Liver (tissue), 9 donors: ENCODE results near the gene IL20. TPM values are rescaled to one million over a fixed set of nuclear protein-coding genes. Genes with fewer than 3 reads are reported as not detected.

Experiments used
- DNase-seq: peaks from one replicate; pipeline ENCODE4 v3.0.0-alpha.2; 2017; ENCODE audit warnings: low spot score
- H3K27ac ChIP-seq, 2 donors: one replicate each; pipeline ENCODE4 v1.7.0; 2013; ENCODE audit warnings: inconsistent platforms in 2 of 2, low read length in 2 of 2, control low read depth in 1 of 2, low read depth in 1 of 2, mild to moderate bottlenecking in 1 of 2
- H3K27me3 ChIP-seq, 4 donors: one replicate each; pipeline versions ENCODE4 v1.6.1 to v1.7.0; 2013; ENCODE audit warnings: low read length in 3 of 4, inconsistent platforms in 1 of 4, mild to moderate bottlenecking in 1 of 4, moderate library complexity in 1 of 4; ENCODE audit not compliant: control insufficient read depth in 4 of 4, insufficient read depth in 4 of 4
- H3K36me3 ChIP-seq, 4 donors: one replicate each; pipeline versions ENCODE4 v1.6.1 to v1.7.0; 2013; ENCODE audit warnings: low read length in 3 of 4, mild to moderate bottlenecking in 3 of 4, low read depth in 1 of 4, moderate library complexity in 1 of 4; ENCODE audit not compliant: control insufficient read depth in 4 of 4, insufficient read depth in 3 of 4
- H3K4me1 ChIP-seq, 4 donors: one replicate each; pipeline versions ENCODE4 v1.6.1 to v1.7.0; 2013; ENCODE audit warnings: low read length in 3 of 4, mild to moderate bottlenecking in 3 of 4, moderate library complexity in 1 of 4; ENCODE audit not compliant: control insufficient read depth in 4 of 4, insufficient read depth in 4 of 4
- H3K4me3 ChIP-seq, 3 donors: one replicate each; pipeline versions ENCODE4 v1.6.1 to v1.7.0; 2013; ENCODE audit warnings: low read length in 3 of 3, control low read depth in 1 of 3, low read depth in 1 of 3, mild to moderate bottlenecking in 1 of 3
- H3K9ac ChIP-seq, 2 donors: one replicate each; pipeline ENCODE4 v1.7.0; 2013; ENCODE audit warnings: low read length in 2 of 2, mild to moderate bottlenecking in 2 of 2, moderate library complexity in 2 of 2, control low read depth in 1 of 2, low read depth in 1 of 2
- H3K9me3 ChIP-seq, 4 donors: one replicate each; pipeline versions ENCODE4 v1.6.1 to v1.7.0; 2013; ENCODE audit warnings: low read length in 3 of 4; ENCODE audit not compliant: control insufficient read depth in 4 of 4
- CTCF ChIP-seq: fragments of 150-350 bp; IDR thresholded peaks from 2 replicates; pipeline ENCODE4 v1.5.1; 2017; ENCODE audit warnings: improper control_type of control experiment, low read depth, low read length; ENCODE audit not compliant: missing input control
- EGR1 ChIP-seq, 2 donors: IDR thresholded peaks; 2 replicates each; pipeline ENCODE4 v1.6.1; 2016 to 2018; ENCODE audit warnings: antibody characterized with exemption in 2 of 2, low read depth in 2 of 2
- FOXA1 ChIP-seq: IDR thresholded peaks from 2 replicates; pipeline ENCODE4 v1.6.1; 2016; ENCODE audit warnings: antibody characterized with exemption
- FOXA2 ChIP-seq: IDR thresholded peaks from 2 replicates; pipeline ENCODE4 v1.6.1; 2016; ENCODE audit warnings: antibody characterized with exemption
- HNF4A ChIP-seq, 2 donors: conservative IDR thresholded peaks; 2 replicates each; pipeline ENCODE4 v1.6.1; 2016; ENCODE audit warnings: antibody characterized with exemption in 2 of 2, mild to moderate bottlenecking in 2 of 2
- JUND ChIP-seq, 2 donors: IDR thresholded peaks; 2 replicates each; pipeline ENCODE4 v1.6.1; 2016; ENCODE audit warnings: antibody characterized with exemption in 2 of 2
- MAX ChIP-seq: IDR thresholded peaks from 2 replicates; pipeline ENCODE4 v1.6.1; 2016; ENCODE audit warnings: antibody characterized with exemption
- NR2F2 ChIP-seq: IDR thresholded peaks from 2 replicates; pipeline ENCODE4 v1.6.1; 2016; ENCODE audit warnings: antibody characterized with exemption
- RAD21 ChIP-seq, 2 donors: IDR thresholded peaks; 2 replicates each; pipeline ENCODE4 v1.6.1; 2016; ENCODE audit warnings: antibody characterized with exemption in 2 of 2, mild to moderate bottlenecking in 2 of 2
- RXRA ChIP-seq, 2 donors: IDR thresholded peaks; 2 replicates each; pipeline ENCODE4 v1.6.1; 2017 to 2018; ENCODE audit warnings: antibody characterized with exemption in 2 of 2, mild to moderate bottlenecking in 1 of 2
- SP1 ChIP-seq: IDR thresholded peaks from 2 replicates; pipeline ENCODE4 v1.6.1; 2018; ENCODE audit warnings: antibody characterized with exemption, mild to moderate bottlenecking
- TAF1 ChIP-seq: conservative IDR thresholded peaks from 2 replicates; pipeline ENCODE4 v1.6.1; 2016; ENCODE audit warnings: antibody characterized with exemption, mild to moderate bottlenecking
- YY1 ChIP-seq: IDR thresholded peaks from 2 replicates; pipeline ENCODE4 v1.6.1; 2016; ENCODE audit warnings: antibody characterized with exemption, mild to moderate bottlenecking
- ZBTB33 ChIP-seq: IDR thresholded peaks from 2 replicates; pipeline ENCODE4 v1.6.1; 2016; ENCODE audit warnings: antibody characterized with exemption
- WGBS: extraction: QIAGEN DNeasy Blood & Tissue Kit; methylation state at CpG from one replicate; pipeline ENCODE4 v1.1.7; 2013; 5-methylcytosine and 5-hydroxymethylcytosine counted together
- polyA plus RNA-seq, 2 donors: library from polyadenylated mRNA; stranded (reverse) in 1 of 2; unstranded in 1 of 2; fragments of 200-250 nt in 1 of 2; fragments of >200 nt in 1 of 2; fragmentation: Nextera tagmentation in 1 of 2; extraction: Ambion mirVana in 1 of 2; gene quantifications; one replicate each; pipeline versions ENCODE4 v1.2.1 to v1.2.3, GENCODE V29; 2013 to 2015
- total RNA-seq, 2 donors: library from RNA; depleted of rRNA; stranded (reverse); fragments of >200 nt; gene quantifications; one replicate each; pipeline ENCODE4 v1.2.3, GENCODE V29; 2014
- donor health status: healthy.
- donor health status: healthy.
- donor health status: healthy.
- donor health status: healthy.
- donor health status: healthy.

Gene IL20
- total and polyA plus RNA-seq, 4 donors: 0.17 TPM; not detected in 3

- Histone ChIP-seq H3K36me3 (no peaks in the 10 kb centered on the region), H3K27me3 (no peaks in the 10 kb centered on the region), H3K27ac (no peak overlapping the region), H3K9me3 (no peaks in the 10 kb centered on the region), H3K9ac (no peak overlapping the region), H3K4me1 (peaks cover 0 to 4% (median 0%) of the 10 kb centered on the region in 4 donors), H3K4me3 (no peak overlapping the region)
- 84% methylated on average over 7 of the region's 7 CpGs for WGBS
- no peak for DNase-seq
- TF ChIP-seq YY1 (no peak), HNF4A (conservative IDR thresholded peaks at IDR 0.05) (no peak)
Measured at GRCh38 chr1:206839857-206840256, 25.6 kb upstream of the IL20 start.

- Histone ChIP-seq H3K4me3 (no peak overlapping the region), H3K27ac (no peak overlapping the region), H3K4me1 (peaks cover 0 to 4% (median 0%) of the 10 kb centered on the region in 4 donors), H3K9ac (no peak overlapping the region), H3K9me3 (no peaks in the 10 kb centered on the region), H3K27me3 (no peaks in the 10 kb centered on the region), H3K36me3 (no peaks in the 10 kb centered on the region)
- TF ChIP-seq TAF1: no peak
- TF ChIP-seq EGR1 (IDR thresholded peaks at IDR 0.05; ENCODE audit: low read depth in 2 of 2): no peak
- no peak for TF ChIP-seq FOXA1
- no peak for TF ChIP-seq RXRA (IDR thresholded peaks at IDR 0.05)
- no peak for TF ChIP-seq RAD21 (IDR thresholded peaks at IDR 0.05)
- no peak for TF ChIP-seq NR2F2
- TF ChIP-seq SP1: no peak
- no peak for TF ChIP-seq ZBTB33
- no peak for TF ChIP-seq MAX
- no peak for TF ChIP-seq JUND (IDR thresholded peaks at IDR 0.05)
- no peak for DNase-seq
- 92% methylated on average over 7 of the region's 7 CpGs for WGBS
Measured at GRCh38 chr1:206841609-206842323, 23.7 kb upstream of the IL20 start.

GRCh38 chr1:206842854-206843253, 22.6 kb upstream of the IL20 start:
- H3K27me3 ChIP-seq: no peaks in the 10 kb centered on the region
- TF ChIP-seq FOXA2 (no peak), CTCF (no peak), YY1 (no peak), ZBTB33 (no peak), JUND (IDR thresholded peaks at IDR 0.05) (no peak)
- no peak overlapping the region for H3K27ac ChIP-seq
- H3K4me3 ChIP-seq: no peak overlapping the region
- no peak for DNase-seq
- H3K9me3 ChIP-seq: no peaks in the 10 kb centered on the region
- peaks cover 0 to 4% (median 0%) of the 10 kb centered on the region in 4 donors for H3K4me1 ChIP-seq
- H3K9ac ChIP-seq: no peak overlapping the region
- H3K36me3 ChIP-seq: no peaks in the 10 kb centered on the region
